Stimulated activated CD4-positive, alpha-beta T cell treated with anti-CD3 and anti-CD28 coated beads, Interleukin-12 subunit alpha, Interleukin-12 subunit beta, amount 100 ng/mL, for 48 hours (primary cell): Measurements from ENCODE around the gene ANXA3.

ENCODE experiments used
- DNase-seq, 3 donors: peaks; one replicate each; pipeline ENCODE4 v3.0.0-alpha.2; 2020; ENCODE audit warnings: low read depth in 2 of 3, low spot score in 1 of 3

The ANXA3 gene

GRCh38 chr4:78644063-78644691 is 92.6 kb downstream of the ANXA3 start:
- no peak for DNase-seq

DNA sequence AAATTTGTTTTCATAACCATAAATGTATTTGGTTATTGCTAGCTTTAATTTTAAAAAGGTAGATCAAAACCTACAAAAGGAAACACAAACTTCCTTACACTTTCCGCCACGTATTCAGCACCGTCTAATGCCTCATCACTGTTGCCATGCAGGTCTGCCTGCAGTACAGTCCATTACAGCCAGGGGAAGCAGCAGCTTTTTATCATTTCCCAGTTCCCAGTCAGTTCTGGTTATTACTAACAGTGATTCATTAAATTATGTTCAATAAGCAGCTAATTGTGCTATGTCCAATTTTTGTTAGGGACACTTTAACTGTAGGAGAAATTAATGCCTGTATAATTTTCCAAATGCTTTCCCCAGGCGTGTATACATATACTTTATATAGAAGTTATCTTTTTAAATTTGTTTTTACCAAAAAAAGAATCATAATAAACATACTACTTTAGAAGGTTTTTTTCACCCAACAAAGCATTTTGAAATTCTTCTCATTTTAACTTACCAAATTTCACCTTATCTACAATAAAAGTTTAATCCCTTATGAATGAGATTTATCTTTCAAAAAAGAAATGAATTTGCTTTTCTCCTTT is 93.3 kb downstream of the ANXA3 start:
- DNase-seq: peak in 2 of 3 donors; percentile 14 to 37

- no peak for DNase-seq
Measured at GRCh38 chr4:78645853-78646757, 94.5 kb downstream of the ANXA3 start.

DNA sequence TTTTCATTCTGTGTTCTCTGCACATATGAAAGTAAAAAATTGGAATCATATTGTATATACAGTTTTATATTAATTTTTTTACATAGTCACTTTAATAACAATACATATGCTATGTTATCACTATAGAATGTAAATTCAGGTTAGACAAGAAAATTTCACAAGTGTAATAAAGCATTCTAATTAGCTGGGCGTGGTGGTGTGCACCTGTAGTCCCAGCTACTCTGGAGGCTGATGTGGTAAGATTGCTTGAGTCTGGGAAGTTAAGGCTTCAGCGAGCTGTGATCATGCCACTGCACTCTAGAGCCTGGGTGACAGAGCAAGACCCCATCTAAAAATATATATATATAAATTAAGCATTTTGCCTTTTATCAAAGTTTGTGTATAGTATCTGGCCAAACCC is 95.7 kb downstream of the ANXA3 start:
- DNase-seq: no peak

DNA sequence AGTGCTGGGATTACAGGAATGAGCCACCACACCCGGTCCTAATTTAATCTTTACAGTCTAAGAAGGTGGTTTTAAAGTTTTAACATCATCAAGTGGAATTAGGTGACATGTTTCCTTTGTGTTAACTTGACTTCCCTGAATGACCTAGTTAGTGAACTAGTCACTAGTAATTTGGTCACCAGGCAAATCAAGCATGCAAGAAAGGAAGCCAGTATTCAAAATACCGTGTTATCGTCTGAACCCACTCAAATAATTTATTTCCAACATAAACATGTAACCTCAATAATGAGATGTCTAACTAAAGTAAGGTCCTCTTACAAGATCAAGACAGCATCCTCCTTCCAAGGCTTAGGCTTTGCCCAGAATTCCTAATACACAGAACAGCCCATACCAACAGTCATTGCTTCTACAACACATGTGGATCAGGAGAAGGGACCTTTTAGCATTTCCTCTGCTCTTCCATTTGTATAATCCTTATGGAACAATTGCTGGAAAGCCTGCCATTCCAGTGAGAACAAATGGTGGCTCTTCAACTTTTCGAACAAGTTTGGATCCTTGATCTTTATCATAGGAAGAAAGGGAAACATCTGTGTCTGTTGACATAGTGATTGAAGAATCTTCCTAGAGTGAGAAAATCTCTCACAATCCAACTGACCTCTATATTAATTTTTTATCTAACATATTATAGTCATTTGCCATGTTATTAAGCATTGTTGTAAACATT is 97.2 kb downstream of the ANXA3 start:
- no peak for DNase-seq

DNA sequence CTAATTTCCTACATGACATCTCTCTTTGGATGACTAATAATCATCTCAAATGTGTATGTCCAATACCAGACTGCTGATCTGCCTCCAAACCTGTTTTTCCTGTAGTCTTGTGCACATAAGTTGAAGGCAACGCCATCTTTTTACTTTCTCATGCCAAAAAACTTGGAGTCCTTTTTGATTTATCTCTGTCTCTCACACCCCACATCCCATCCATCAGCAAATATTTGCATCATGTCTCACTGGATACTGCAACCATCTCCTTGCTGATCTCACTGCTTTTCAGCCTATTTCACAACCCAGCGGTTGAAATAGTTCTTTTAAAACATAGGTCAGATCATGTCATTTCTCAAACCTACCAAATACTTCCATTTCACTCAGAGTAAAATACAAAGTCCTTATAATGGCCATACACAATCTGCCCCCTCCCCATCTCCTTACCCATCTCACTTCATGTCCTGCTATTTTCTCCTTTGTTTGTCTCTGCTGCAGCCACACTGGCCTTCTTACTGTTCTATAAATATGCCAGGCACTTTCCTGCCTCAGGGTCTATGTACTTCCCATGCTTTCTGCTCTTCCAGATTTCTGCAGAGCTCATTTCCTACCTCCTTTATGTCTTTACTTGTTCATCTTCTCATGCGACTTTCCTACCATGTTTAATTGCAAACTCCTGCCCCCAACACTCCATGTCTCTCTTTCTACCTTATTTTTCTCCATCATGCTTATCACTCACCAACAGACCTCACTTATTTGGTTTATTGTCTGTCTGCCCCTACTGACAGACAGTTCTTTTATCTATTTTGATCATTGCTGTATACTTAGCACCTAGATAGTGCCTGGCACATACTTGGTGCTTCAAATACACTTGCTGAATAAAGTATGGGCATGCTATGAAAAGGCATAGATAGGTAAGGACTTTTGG is 98.8 kb downstream of the ANXA3 start:
- no peak for DNase-seq

DNA sequence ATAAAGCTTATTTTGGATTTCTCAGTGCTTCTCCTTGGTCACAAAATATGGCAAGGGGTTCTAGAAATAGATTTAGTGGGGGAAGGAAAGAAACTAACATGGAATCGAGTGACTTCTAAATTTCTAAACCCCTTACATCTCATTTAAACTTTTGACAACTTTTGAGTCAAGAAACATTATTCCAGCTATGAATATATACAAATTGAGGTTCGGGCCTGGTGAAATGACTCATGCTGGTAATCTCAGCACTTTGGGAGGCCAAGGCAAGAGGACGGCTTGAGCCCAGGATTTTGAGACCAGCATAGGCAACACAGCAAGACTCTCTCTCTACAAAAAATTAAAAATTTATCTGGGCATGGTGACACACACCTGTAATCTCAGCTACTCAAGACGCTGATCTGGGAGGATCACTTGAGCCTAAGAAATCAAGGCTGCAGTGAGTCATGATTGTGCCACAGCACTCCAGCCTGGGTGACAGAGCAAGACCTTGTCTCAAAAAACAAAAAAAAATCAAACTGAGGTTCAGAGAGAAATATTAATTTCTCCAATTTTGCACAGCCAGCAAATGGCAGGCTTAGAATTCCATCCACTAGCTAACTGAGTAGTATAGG is 99.8 kb downstream of the ANXA3 start:
- DNase-seq: no peak

DNA sequence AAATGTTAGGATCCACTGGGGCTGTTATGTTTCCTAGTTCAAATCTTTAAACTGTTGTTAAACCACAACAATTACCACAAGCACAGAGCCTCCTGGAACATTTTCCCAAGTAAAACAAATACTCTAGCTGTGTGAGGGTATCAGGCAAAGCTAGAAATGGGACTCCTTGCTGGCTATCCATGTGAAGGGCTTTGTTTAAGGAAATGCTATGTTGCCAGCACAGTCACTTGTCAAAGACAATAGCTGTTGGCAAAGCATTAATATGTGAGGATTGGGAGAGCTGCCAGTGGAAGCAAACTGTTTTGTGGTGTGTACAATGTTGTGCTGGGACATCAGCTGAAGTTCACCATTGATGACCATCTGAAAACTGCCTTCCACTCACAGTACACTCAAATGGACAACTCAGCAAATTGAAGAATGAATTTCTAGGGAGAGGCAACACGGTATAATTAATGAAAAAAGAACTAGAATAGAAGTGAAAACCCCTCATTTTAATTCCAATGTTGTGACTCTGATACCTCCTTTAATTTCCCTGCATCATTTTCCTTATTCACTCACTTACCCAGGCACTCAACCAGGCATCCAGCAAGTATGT is 100.8 kb downstream of the ANXA3 start:
- DNase-seq: no peak

- DNase-seq: no peak
Measured at GRCh38 chr4:78653655-78654054, 102.1 kb downstream of the ANXA3 start.

- no peak for DNase-seq
Measured at GRCh38 chr4:78654807-78655206, 103.2 kb downstream of the ANXA3 start.

DNA sequence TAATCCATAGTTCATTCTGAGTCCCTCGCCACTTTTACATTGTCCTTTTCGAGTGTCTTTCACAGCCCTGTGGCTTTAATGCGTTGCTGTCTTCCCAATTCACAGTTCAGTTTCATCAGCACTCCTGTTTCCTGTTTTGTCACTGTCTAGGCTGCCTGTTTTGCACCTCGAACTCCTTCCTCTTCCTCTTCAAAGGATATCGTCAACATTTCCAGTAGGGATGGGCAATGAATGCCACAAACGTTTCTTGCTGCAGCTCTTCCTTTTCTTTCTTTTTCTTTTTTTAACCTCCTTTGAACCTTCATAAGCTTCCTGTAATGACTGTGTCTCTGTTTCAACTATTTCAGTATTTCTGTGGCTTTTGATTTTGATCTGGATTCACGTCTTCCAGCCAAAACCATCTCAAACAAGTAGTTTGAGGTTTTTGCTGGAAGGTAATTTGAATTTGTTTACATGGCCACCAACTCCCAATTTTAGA is 105.4 kb downstream of the ANXA3 start:
- DNase-seq: no peak

DNA sequence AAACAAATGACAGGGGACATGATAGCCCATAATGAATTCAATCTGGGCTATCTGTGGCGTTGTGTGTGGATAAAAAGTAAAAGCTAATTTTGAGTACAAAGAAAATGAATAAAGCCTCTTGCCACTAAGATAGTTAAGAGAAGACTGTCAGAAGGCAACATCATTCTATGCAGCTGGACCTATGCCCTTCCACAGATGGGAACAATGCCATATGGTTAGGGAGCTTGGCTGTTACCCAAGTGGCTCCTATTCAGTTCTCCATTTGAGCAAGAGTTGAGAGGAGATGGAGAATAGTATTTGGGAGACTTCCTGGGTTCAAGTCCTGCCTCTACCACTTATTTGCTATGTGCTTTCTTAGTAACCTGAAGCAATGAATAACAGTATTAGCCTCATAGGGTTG is 107.7 kb downstream of the ANXA3 start:
- no peak for DNase-seq

GRCh38 chr4:78659665-78660064 is 108.1 kb downstream of the ANXA3 start:
- no peak for DNase-seq
